Chondrocyte (in vitro differentiated cells): ENCODE measurements around the gene ERCC4. TPM values are rescaled to one million over a fixed set of nuclear protein-coding genes. Genes with fewer than 3 reads are reported as not detected.

Experiments
- DNase-seq: peaks from one replicate; pipeline ENCODE4 v3.0.0; 2021; ENCODE audit warnings: mixed read lengths, low spot score
- H3K27ac Mint-ChIP-seq: one replicate; pipeline ENCODE4 v1.8.0; 2021; ENCODE audit warnings: mild to moderate bottlenecking, moderate library complexity, mixed read lengths; ENCODE audit not compliant: unreplicated experiment
- H3K27me3 Mint-ChIP-seq: 2 replicates; pipeline ENCODE4 v1.8.0; 2021; ENCODE audit warnings: low read depth, mixed read lengths
- H3K36me3 Mint-ChIP-seq: 2 replicates; pipeline ENCODE4 v1.8.0; 2021; ENCODE audit warnings: low read depth, mixed read lengths
- H3K4me1 Mint-ChIP-seq: 2 replicates; pipeline ENCODE4 v1.8.0; 2021; ENCODE audit warnings: low read depth, mild to moderate bottlenecking, mixed read lengths
- H3K4me3 Mint-ChIP-seq: one replicate; pipeline ENCODE4 v1.8.0; 2021; ENCODE audit warnings: mild to moderate bottlenecking, moderate library complexity, mixed read lengths; ENCODE audit not compliant: unreplicated experiment
- H3K9me3 Mint-ChIP-seq: 2 replicates; pipeline ENCODE4 v1.8.0; 2021; ENCODE audit warnings: low read depth, mixed read lengths
- long read RNA-seq: library from polyadenylated mRNA; stranded (forward); transcript quantifications from one replicate; pipeline ENCODE4 v2.0.0, GENCODE V29; 2021
- total RNA-seq: library from RNA; stranded (reverse); gene quantifications from 3 replicates; pipeline ENCODE4 v1.2.1, GENCODE V29; 2021
- TF ChIP-seq, protein P1 (sequence below): fragments of 200-600 bp; sonication (generic); IDR thresholded peaks from 2 replicates; pipeline ENCODE4 v1.5.0; 2021; ENCODE audit warnings: antibody characterized with exemption, mild to moderate bottlenecking, moderate library complexity

ERCC4 gene
- total RNA-seq, result 16.8 to 19.5 TPM (median 18.5 TPM) in 3 replicates
- long read RNA-seq, partial matches to known transcripts, result 1 of 2 reads
- long read RNA-seq, other reads (novel, unspliced or antisense), result 0 of 2 reads

DNA sequence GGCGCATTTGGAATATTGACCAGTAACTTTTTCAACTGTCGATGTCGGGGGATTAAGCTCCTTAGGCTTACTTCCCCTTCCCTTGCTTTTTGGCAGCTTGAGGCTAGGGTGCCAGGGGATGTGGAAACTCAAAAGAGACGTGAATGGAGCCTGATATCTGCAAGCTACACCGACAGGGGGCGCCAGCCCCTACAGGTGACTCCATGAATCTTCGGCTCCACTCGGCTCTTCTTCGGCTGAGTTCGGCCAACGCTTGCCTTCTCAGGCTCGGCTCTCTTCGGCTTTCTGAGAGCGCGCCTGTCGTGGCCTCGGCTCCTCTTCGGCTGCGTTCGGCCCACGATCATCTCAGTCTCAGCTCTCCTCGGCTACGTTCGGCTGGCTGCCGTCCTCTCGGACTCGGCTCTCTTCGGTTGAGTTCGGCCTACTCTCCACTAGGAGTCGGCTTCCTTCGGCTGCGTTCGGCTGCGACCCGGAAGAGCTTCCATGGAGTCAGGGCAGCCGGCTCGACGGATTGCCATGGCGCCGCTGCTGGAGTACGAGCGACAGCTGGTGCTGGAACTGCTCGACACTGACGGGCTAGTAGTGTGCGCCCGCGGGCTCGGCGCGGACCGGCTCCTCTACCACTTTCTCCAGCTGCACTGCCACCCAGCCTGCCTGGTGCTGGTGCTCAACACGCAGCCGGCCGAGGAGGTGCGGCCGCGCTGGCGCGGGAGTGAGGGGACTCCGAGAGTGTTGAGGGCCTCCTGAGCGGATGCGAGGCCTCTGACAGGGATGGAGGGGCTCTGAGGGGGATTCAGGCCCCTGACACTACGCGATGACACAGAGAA is at the start of gene ERCC4:
Gene ERCC4 (plus strand): TSS at position 472 of the 827 bp plus-strand sequence. CDS start 12 bp downstream, at position 484.
- TF ChIP-seq, protein P1, sequence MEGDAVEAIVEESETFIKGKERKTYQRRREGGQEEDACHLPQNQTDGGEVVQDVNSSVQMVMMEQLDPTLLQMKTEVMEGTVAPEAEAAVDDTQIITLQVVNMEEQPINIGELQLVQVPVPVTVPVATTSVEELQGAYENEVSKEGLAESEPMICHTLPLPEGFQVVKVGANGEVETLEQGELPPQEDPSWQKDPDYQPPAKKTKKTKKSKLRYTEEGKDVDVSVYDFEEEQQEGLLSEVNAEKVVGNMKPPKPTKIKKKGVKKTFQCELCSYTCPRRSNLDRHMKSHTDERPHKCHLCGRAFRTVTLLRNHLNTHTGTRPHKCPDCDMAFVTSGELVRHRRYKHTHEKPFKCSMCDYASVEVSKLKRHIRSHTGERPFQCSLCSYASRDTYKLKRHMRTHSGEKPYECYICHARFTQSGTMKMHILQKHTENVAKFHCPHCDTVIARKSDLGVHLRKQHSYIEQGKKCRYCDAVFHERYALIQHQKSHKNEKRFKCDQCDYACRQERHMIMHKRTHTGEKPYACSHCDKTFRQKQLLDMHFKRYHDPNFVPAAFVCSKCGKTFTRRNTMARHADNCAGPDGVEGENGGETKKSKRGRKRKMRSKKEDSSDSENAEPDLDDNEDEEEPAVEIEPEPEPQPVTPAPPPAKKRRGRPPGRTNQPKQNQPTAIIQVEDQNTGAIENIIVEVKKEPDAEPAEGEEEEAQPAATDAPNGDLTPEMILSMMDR, result peak; percentile 99
- Mint-ChIP-seq H3K9me3 (no peaks in the 10 kb centered on the region), H3K27me3 (no peaks in the 10 kb centered on the region), H3K27ac (peak within 1 kb of the TSS; percentile 82), H3K4me1 (peaks cover 38% of the 10 kb centered on the region), H3K36me3 (no peaks in the 10 kb centered on the region), H3K4me3 (peak within 1 kb of the TSS; percentile 96)
- peak; percentile 99 for DNase-seq

DNA sequence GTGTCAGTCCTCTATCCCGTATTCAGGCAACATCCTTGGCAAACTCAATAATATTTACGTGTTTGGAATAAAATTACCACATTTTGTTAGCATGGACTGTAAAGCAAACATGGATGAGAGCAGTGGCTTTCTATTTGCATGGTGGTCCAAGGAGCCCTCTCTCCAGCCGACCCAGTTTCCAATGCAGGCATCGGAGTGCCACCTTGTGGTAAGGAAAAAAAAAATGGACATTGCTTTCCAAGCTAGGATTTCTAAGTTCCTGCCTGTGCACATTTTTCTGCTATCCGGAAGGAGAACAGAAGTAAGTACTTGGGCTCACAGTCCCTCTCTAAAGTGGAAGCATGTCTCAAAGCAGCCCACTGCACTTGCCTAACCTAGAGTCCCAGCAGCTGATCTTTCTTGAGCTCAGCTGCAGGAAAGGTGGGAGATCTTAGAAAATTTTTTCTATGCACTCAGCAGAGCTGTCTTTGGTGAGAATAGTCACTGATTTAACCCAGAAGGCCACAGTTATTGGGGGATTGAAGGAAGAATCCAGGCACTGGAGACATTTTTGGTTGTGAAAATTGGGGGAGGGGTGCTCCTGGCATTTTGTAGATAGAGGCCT is 46.0 kb upstream of the ERCC4 start:
- Mint-ChIP-seq H3K36me3 (peaks cover 1% of the 10 kb centered on the region), H3K27me3 (peaks cover 31% of the 10 kb centered on the region), H3K4me1 (no peaks in the 10 kb centered on the region), H3K4me3 (no peak overlapping the region), H3K27ac (no peak overlapping the region), H3K9me3 (peaks cover 5% of the 10 kb centered on the region)
- DNase-seq, result no peak
- TF ChIP-seq, protein P1, result peak; percentile 75

DNA sequence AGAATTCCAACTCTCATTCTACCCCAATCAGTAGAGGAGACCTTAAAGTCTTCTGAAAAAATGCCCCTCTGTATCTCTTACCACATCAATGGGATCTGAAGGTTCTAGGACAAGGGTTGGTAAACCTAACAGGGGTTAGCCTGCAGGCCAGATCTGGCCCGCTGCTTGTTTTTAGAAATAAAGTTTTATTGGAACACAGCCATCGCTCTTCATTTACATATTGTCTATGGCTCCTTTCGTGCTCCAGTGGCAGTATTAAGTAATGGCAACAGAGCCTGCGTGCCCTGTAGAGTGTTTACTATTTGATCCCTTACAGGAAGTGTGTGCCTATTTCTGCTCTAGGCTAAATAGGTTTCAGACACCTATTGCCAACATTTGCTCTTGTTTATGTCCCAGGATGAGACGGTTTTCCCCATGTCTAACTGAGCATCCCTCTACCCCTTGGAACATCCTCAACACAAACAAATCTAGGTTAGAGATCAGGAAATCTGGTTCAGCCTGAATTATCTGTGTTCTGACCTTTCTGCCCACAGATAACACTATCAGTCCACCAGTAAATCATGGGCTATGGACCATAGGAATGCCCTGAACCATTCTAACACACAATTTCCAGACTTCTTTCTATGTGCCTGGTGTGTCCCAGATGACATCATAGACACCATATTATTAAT is 44.2 kb upstream of the ERCC4 start:
- no peak for DNase-seq
- Mint-ChIP-seq H3K36me3 (no peaks in the 10 kb centered on the region), H3K9me3 (no peaks in the 10 kb centered on the region), H3K4me3 (no peak overlapping the region), H3K4me1 (no peaks in the 10 kb centered on the region), H3K27me3 (peaks cover 23% of the 10 kb centered on the region), H3K27ac (no peak overlapping the region)
- TF ChIP-seq, protein P1, result no peak

DNA sequence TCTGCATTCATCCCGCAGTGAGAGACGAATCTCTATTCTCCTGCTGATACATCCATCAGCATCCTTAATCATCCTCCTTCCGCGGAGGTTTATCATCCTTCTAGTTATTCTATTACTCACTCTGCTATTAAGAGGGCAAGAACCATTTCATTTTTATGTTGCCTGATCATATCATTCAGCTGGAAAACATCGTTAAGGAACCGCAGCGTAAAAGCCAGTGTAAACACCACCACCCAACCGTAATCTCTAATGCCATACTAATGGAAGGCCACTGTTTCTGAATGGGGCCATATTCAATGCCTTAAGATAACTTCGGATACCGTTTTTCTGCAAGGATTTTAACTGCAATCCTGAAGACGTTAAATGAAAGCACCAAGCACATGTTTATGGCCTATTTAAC is 36.7 kb upstream of the ERCC4 start:
- H3K4me3 Mint-ChIP-seq, result no peak overlapping the region

More for the DNA sequence above, 36.7 kb upstream of the ERCC4 start:
- Mint-ChIP-seq H3K4me1 (no peaks in the 10 kb centered on the region), H3K27me3 (peaks cover 30% of the 10 kb centered on the region), H3K36me3 (no peaks in the 10 kb centered on the region), H3K27ac (no peak overlapping the region), H3K9me3 (peaks cover 8% of the 10 kb centered on the region)
- no peak for DNase-seq
- TF ChIP-seq, protein P1, result no peak
